Measurements from ENCODE around the gene EPHA6.

The EPHA6 gene

GRCh38 chr3:97037294-97037943 lies 223.0 kb downstream of the EPHA6 start:
- no peak for DNase-seq

- no peak for DNase-seq
These were observed 229.0 kb downstream of the EPHA6 start for GRCh38 chr3:97043411-97043810.

- DNase-seq = no peak
These were observed 243.0 kb downstream of the EPHA6 start for GRCh38 chr3:97057365-97057764.

- no peak for DNase-seq
These were observed 244.8 kb downstream of the EPHA6 start for GRCh38 chr3:97059168-97059567.

- DNase-seq = no peak
These were observed 252.1 kb downstream of the EPHA6 start for GRCh38 chr3:97066531-97066930.

- DNase-seq = no peak
These were observed 255.9 kb downstream of the EPHA6 start for GRCh38 chr3:97070302-97070701.

GRCh38 chr3:97074546-97074945 lies 260.2 kb downstream of the EPHA6 start:
- DNase-seq = no peak

GRCh38 chr3:97076673-97077072 lies 262.3 kb downstream of the EPHA6 start:
- no peak for DNase-seq

- no peak for DNase-seq
These were observed 275.2 kb downstream of the EPHA6 start for GRCh38 chr3:97089621-97090020.

- DNase-seq = no peak
These were observed 288.2 kb downstream of the EPHA6 start for GRCh38 chr3:97102641-97103040.

GRCh38 chr3:97105989-97106651 lies 291.7 kb downstream of the EPHA6 start:
- DNase-seq = no peak

- DNase-seq = no peak
These were observed 292.2 kb downstream of the EPHA6 start for GRCh38 chr3:97106652-97106989.

GRCh38 chr3:97108136-97108535 lies 293.7 kb downstream of the EPHA6 start:
- no peak for DNase-seq

- DNase-seq = no peak
These were observed 296.9 kb downstream of the EPHA6 start for GRCh38 chr3:97111244-97111643.

- no peak for DNase-seq
These were observed 307.0 kb downstream of the EPHA6 start for GRCh38 chr3:97121386-97121785.

- no peak for DNase-seq
These were observed 311.6 kb downstream of the EPHA6 start for GRCh38 chr3:97125902-97126499.

GRCh38 chr3:97131476-97131875 lies 317.1 kb downstream of the EPHA6 start:
- DNase-seq = no peak

GRCh38 chr3:97138914-97139541 lies 324.6 kb downstream of the EPHA6 start:
- DNase-seq = no peak

GRCh38 chr3:97148931-97149330 lies 334.5 kb downstream of the EPHA6 start:
- no peak for DNase-seq

GRCh38 chr3:97161169-97161568 lies 346.8 kb downstream of the EPHA6 start:
- DNase-seq = no peak

GRCh38 chr3:97177242-97177641 lies 362.8 kb downstream of the EPHA6 start:
- DNase-seq = no peak

- no peak for DNase-seq
These were observed 367.3 kb downstream of the EPHA6 start for GRCh38 chr3:97181704-97182103.

- no peak for DNase-seq
These were observed 373.4 kb downstream of the EPHA6 start for GRCh38 chr3:97187771-97188170.

- no peak for DNase-seq
These were observed 375.4 kb downstream of the EPHA6 start for GRCh38 chr3:97189835-97190234.

All from CD4-positive, alpha-beta T cell treated with Interleukin-15 for 1 hour (primary cell).